Smooth muscle cell (in vitro differentiated cells): ENCODE data around the gene BRD7. TPM values are rescaled to one million over a fixed set of nuclear protein-coding genes. Genes with fewer than 3 reads are reported as not detected.

Source experiments
- DNase-seq: peaks from one replicate; lab custom pipeline; 2025; ENCODE audit not compliant: unreplicated experiment; lab: John Stamatoyannopoulos, UW
- H2AFZ ChIP-seq: fragments of 200-600 bp; sonication (generic); 2 replicates; pipeline ENCODE4 v1.6.0; 2016; ENCODE audit warnings: antibody characterized with exemption, low read depth, mild to moderate bottlenecking
- H3F3A ChIP-seq: fragments of 200-600 bp; sonication (generic); 2 replicates; pipeline ENCODE4 v1.6.0; 2017; ENCODE audit warnings: antibody characterized with exemption, low read depth
- H3K27ac ChIP-seq: fragments of 200-600 bp; sonication (generic); 2 replicates; pipeline ENCODE4 v1.5.1; 2016; ENCODE audit warnings: low read depth, mild to moderate bottlenecking
- H3K27me3 ChIP-seq: fragments of 200-600 bp; sonication (generic); 2 replicates; pipeline ENCODE4 v1.6.1; 2016; ENCODE audit warnings: low read depth, mild to moderate bottlenecking
- H3K36me3 ChIP-seq: fragments of 200-600 bp; sonication (generic); 2 replicates; pipeline ENCODE4 v1.5.1; 2016; ENCODE audit warnings: low read depth
- H3K4me1 ChIP-seq: fragments of 200-600 bp; sonication (generic); 2 replicates; pipeline ENCODE4 v1.5.1; 2016; ENCODE audit warnings: low read depth
- H3K4me2 ChIP-seq: fragments of 200-600 bp; sonication (generic); 2 replicates; pipeline ENCODE4 v1.6.0; 2016; ENCODE audit warnings: mild to moderate bottlenecking
- H3K4me3 ChIP-seq: fragments of 200-600 bp; sonication (generic); 2 replicates; pipeline ENCODE4 v1.5.1; 2016; ENCODE audit warnings: mild to moderate bottlenecking
- H3K79me2 ChIP-seq: fragments of 200-600 bp; sonication (generic); 2 replicates; pipeline ENCODE4 v1.6.0; 2016; ENCODE audit warnings: low read depth, mild to moderate bottlenecking
- H3K9ac ChIP-seq: fragments of 200-600 bp; sonication (generic); 2 replicates; pipeline ENCODE4 v1.6.0; 2016; ENCODE audit warnings: low read depth
- H3K9me3 ChIP-seq: fragments of 200-600 bp; sonication (generic); replicated peaks from 2 replicates; pipeline ENCODE4 v1.5.1; 2016; ENCODE audit warnings: low read depth
- H4K20me1 ChIP-seq: fragments of 200-600 bp; sonication (generic); 2 replicates; pipeline ENCODE4 v1.6.0; 2016; ENCODE audit warnings: low read depth
- WGBS: methylation state at CpG from one replicate; pipeline ENCODE4 v1.1.7; 2016; ENCODE audit warnings: low lambda C conversion rate; 5-methylcytosine and 5-hydroxymethylcytosine counted together
- polyA plus RNA-seq: library from polyadenylated mRNA; unstranded; fragments of >200 nt; fragmentation: Nextera tagmentation; extraction: Ambion mirVana; gene quantifications from 2 replicates; pipeline ENCODE4 v1.2.1, GENCODE V29; 2016
- total RNA-seq: library from RNA; depleted of rRNA; stranded (reverse); fragments of >200 nt; gene quantifications from 2 replicates; pipeline ENCODE4 v1.2.3, GENCODE V29; 2014
- TF ChIP-seq, protein P1 (sequence below): fragments of 200-600 bp; sonication (generic); IDR thresholded peaks from 2 replicates; pipeline ENCODE4 v1.5.1; 2017; ENCODE audit warnings: borderline replicate concordance, mild to moderate bottlenecking, antibody characterized with exemption; ENCODE audit not compliant: insufficient read depth, poor library complexity, severe bottlenecking

Gene BRD7
- total and polyA plus RNA-seq, 2 experiments from 2014 or later: 33.9 to 40.4 TPM

DNA sequence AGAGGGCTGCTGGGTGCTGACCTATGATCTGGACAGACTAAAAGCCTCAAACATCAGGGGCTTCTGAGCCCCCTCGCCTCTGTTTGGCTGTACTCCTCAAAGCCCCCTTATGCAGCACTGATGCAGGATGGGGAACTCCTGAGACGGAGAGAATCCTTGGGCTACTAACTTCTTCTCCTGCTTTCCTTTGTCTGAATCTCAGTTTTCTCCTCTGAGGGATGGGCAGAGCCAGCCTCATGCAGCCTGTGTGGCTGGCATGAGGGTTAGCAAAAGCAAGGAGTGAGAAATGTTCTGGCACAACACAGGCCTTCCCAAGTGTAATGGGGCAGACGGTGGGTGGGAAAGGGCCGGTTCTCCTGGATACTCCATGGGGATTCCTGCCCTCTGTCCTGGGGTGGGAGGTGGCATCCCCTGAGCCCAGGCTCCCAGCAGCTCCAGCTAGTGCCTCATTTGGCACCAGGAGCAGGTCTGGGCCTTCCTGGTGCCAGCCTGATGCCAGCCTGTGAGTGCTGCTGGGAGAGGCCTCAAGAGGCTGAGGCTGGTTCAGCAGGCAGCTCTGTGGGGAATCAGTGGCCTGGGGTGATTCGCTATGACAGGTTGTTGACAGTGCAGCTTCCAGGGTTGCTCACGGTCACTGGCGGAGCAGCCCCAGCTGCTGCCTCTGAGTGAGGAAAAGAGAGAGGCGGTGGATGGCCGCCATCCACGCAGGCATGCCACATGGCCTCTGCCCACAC lies 4.0 kb upstream of the BRD7 start:
- H3K27ac ChIP-seq: no peak overlapping the region

DNA sequence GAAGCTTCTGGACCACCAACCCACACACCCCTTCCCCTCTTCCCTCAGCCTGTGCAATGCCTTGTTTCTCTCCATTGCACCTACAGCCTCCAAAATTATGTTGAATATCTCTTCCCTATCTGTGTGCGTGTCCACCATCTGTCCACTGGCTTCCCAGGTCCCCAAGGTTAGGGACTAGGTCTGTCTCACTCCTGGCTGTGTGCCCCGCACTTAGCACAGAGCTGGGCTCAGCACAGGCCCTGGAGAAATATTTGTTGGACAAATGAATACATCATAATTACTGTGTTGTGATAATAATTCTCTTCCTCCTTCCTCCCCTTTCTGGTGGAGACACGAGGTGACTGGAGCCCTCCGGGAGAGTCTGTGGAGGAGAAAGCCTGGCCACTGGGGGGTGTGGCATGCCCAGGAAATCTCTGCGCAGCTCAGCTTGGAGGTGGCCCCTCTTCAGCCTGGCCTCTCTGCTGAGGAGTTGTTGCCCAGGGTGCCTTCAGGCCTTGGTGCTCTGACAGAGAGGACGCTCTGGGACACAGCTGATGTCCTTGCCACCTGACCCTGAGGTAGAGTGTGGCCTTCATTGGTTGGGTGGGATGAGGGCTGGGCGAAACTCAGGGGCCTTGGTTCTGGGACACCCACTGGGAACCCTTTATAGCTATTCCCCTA lies 3.3 kb upstream of the BRD7 start:
- Histone ChIP-seq H3K27ac (no peak overlapping the region), H3K27me3 (no peaks in the 10 kb centered on the region), H3K4me2 (no peak overlapping the region), H3K4me1 (peaks cover 10% of the 10 kb centered on the region), H3F3A (no peaks in the 10 kb centered on the region), H3K9me3 (no peaks in the 10 kb centered on the region), H3K36me3 (no peaks in the 10 kb centered on the region), H3K9ac (no peak overlapping the region), H3K4me3 (no peak overlapping the region), H3K79me2 (peaks cover 15% of the 10 kb centered on the region), H2AFZ (no peak overlapping the region), H4K20me1 (peaks cover 10% of the 10 kb centered on the region)
- TF ChIP-seq, protein P1, sequence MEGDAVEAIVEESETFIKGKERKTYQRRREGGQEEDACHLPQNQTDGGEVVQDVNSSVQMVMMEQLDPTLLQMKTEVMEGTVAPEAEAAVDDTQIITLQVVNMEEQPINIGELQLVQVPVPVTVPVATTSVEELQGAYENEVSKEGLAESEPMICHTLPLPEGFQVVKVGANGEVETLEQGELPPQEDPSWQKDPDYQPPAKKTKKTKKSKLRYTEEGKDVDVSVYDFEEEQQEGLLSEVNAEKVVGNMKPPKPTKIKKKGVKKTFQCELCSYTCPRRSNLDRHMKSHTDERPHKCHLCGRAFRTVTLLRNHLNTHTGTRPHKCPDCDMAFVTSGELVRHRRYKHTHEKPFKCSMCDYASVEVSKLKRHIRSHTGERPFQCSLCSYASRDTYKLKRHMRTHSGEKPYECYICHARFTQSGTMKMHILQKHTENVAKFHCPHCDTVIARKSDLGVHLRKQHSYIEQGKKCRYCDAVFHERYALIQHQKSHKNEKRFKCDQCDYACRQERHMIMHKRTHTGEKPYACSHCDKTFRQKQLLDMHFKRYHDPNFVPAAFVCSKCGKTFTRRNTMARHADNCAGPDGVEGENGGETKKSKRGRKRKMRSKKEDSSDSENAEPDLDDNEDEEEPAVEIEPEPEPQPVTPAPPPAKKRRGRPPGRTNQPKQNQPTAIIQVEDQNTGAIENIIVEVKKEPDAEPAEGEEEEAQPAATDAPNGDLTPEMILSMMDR: peak; percentile 24
- 64% methylated on average over 7 of the region's 7 CpGs for WGBS
- no peak for DNase-seq

More for the DNA sequence above, 4.0 kb upstream of the BRD7 start:
- Histone ChIP-seq H3K9ac (no peak overlapping the region), H3K9me3 (no peaks in the 10 kb centered on the region), H3K4me3 (no peak overlapping the region), H3K79me2 (peaks cover 8% of the 10 kb centered on the region), H3K4me2 (no peak overlapping the region), H3F3A (no peaks in the 10 kb centered on the region), H3K4me1 (peaks cover 3% of the 10 kb centered on the region), H2AFZ (no peak overlapping the region), H4K20me1 (peaks cover 3% of the 10 kb centered on the region), H3K27me3 (no peaks in the 10 kb centered on the region), H3K36me3 (no peaks in the 10 kb centered on the region)
- TF ChIP-seq, protein P1: no peak
- DNase-seq: no peak
- WGBS: 79% methylated on average over 10 of the region's 10 CpGs

DNA sequence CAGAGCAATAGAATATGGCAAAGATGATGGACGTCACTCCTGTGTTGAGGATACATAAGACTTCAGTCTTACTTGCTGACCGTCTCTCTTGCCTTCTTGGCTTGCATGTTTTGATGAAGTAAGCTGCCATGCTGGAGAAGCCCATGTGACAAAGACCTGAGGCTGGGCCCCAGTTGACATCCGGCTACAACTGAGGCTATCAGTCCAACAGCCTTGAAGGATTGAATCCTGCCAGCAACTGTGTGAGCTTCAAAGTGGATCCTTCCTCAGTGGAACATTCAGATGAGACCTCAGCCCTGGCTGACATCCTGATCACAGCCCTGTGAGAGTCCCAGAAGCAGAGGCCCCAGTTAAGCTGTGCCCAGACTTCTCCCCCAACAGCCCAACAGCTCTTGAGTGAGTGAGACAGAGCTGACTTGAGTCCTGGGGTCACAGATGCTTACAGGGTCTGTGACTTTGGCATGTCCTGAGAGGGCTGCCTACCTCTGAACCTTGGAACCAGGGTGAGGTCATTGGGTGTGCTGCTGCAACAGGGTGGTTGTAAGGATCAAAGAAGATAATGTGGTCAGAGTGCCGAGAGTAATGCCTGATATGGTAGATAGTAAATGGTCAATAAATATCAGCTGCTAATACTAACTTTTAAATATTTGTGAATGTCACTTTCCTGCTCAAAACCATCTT lies 2.4 kb upstream of the BRD7 start:
- H3K27ac ChIP-seq: no peak overlapping the region
- no peak overlapping the region for H3K9ac ChIP-seq
- no peaks in the 10 kb centered on the region for H3K36me3 ChIP-seq
- H4K20me1 ChIP-seq: peaks cover 13% of the 10 kb centered on the region
- H3K4me1 ChIP-seq: peaks cover 10% of the 10 kb centered on the region
- no peak for DNase-seq
- H3K4me2 ChIP-seq: no peak overlapping the region
- TF ChIP-seq, protein P1: no peak
- no peaks in the 10 kb centered on the region for H3F3A ChIP-seq
- H2AFZ ChIP-seq: no peak overlapping the region
- no peaks in the 10 kb centered on the region for H3K9me3 ChIP-seq
- H3K79me2 ChIP-seq: peaks cover 24% of the 10 kb centered on the region
- 83% methylated on average over 4 of the region's 4 CpGs for WGBS
- no peak overlapping the region for H3K4me3 ChIP-seq
- H3K27me3 ChIP-seq: no peaks in the 10 kb centered on the region
